Measurements from ENCODE around the gene RORC.
A peak's percentile ranks its signal among the peaks of the same experiment; 100 is the strongest.
"Not testable (repeated sequence)": the region's sequence is repeated elsewhere in the genome, so short reads cannot be mapped to it uniquely, and the experiment has no call there.

Gene RORC

GRCh38 chr1:151831605-151832004 is at the start of gene RORC:
Gene RORC, minus strand, starts transcription at chr1:151831802. Its CDS starts 38 bp downstream, at chr1:151831764.
- no peak for DNase-seq (ENCODE audit: low spot score)
- H3K27ac ChIP-seq: peak within 1 kb of the TSS; percentile 56
- POLR2A ChIA-PET (ENCODE audit: low non-redundant PET): no interaction called here
- CTCF ChIA-PET: no interaction called here
- TF ChIP-seq CTCF (conservative IDR thresholded peaks at IDR 0.05; ENCODE audit: low read depth): no peak

- CTCF ChIA-PET: no interaction called here
- POLR2A ChIA-PET (ENCODE audit: low non-redundant PET): no interaction called here
- no peak for DNase-seq (ENCODE audit: low spot score)
- TF ChIP-seq CTCF (conservative IDR thresholded peaks at IDR 0.05; ENCODE audit: low read depth): no peak
- no peak overlapping the region for H3K27ac ChIP-seq
These were observed 44.0 kb upstream of the RORC start for GRCh38 chr1:151875419-151876097.

- DNase-seq (ENCODE audit: low spot score); H3K27ac ChIP-seq; CTCF ChIA-PET; POLR2A ChIA-PET (ENCODE audit: low non-redundant PET): not testable (repeated sequence)
These were observed 41.2 kb upstream of the RORC start for GRCh38 chr1:151872776-151873175.

- H3K27ac ChIP-seq: no peak overlapping the region
- no peak for DNase-seq (ENCODE audit: low spot score)
- ChIA-PET CTCF (interaction anchor here (1.2 kb wide), 1 partner anchor 10 kb away, joined by 3 read pairs; no protein-coding TSS in a partner anchor), POLR2A (ENCODE audit: low non-redundant PET) (interaction anchor here (0.7 kb wide), 1 partner anchor 38 kb away, joined by 4 read pairs; the partner anchor contains the start of gene THEM4)
- TF ChIP-seq CTCF (conservative IDR thresholded peaks at IDR 0.05; ENCODE audit: low read depth): no peak
These were observed 39.9 kb upstream of the RORC start for GRCh38 chr1:151871284-151872030.

GRCh38 chr1:151868486-151868885 is 36.9 kb upstream of the RORC start:
- ChIA-PET CTCF (interaction anchor here (0.6 kb wide), 1 partner anchor 341 kb away, joined by 3 read pairs; no protein-coding TSS in a partner anchor), POLR2A (ENCODE audit: low non-redundant PET) (no interaction called here)
- TF ChIP-seq CTCF (conservative IDR thresholded peaks at IDR 0.05; ENCODE audit: low read depth): no peak
- no peak overlapping the region for H3K27ac ChIP-seq
- no peak for DNase-seq (ENCODE audit: low spot score)

GRCh38 chr1:151867765-151868411 is 36.3 kb upstream of the RORC start:
- DNase-seq (ENCODE audit: low spot score): peak; percentile 34
- CTCF ChIA-PET: interaction anchor here (0.6 kb wide), 1 partner anchor 341 kb away, joined by 3 read pairs; no protein-coding TSS in a partner anchor
- peak overlapping the region; percentile 69 for H3K27ac ChIP-seq
- no peak for TF ChIP-seq CTCF (conservative IDR thresholded peaks at IDR 0.05; ENCODE audit: low read depth)
- POLR2A ChIA-PET (ENCODE audit: low non-redundant PET): no interaction called here
